ENCODE data around the gene INPP5D. TPM values are rescaled to one million over a fixed set of nuclear protein-coding genes. Genes with fewer than 3 reads are reported as not detected.

INPP5D gene
- total and polyA plus RNA-seq, 2 donors (not counting 3 experiments of a cell fraction or from before 2014, with no cell fraction given): 13.9 to 46.6 TPM

DNA sequence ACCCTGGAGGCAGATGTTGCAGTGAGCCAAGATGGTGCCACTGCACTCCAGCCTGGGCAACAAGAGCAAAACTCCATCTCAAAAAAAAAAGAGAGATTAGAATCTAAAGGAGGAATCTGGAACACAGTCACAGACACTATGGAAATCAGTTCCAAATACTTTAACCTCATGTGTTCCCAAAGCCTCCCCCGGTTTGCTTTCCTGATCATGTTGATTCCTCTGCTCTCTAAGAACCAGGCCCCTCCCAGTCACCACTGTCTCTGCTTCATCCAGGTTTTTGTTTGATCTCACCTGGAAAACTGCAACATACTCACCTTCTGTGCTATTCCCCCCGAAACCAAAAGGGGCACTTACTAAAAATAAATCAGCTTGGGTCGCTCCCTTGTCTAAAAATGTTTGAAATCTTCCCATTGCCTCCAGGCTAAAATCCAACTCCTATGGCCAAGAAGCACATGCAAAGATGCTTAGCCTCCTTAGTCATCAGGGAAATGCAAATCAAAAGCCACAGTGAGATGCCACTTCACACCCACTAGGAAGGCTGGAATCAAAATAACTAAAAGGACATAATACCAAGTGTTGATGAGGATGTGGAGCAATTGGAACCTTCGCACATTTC is 33.8 kb upstream of the INPP5D start:
- no peaks in the 10 kb centered on the region for H3K79me2 ChIP-seq (ENCODE audit: control insufficient read depth, insufficient read depth, low read length)
- BruUV-seq (replicated peaks): no TSS peak
- FAIRE-seq: no peak
- no peak overlapping the region for H3K4me3 ChIP-seq (replicated peaks in 1 of 3; ENCODE audit: insufficient read depth in 1 of 3, low read depth in 1 of 3, low read length in 3 of 3)
- no peak overlapping the region for H3K27ac ChIP-seq (ENCODE audit: insufficient read depth, low read depth, low read length)
- H3K4me1 ChIP-seq (ENCODE audit: control insufficient read depth, extremely low read depth, insufficient read depth, low read length): no peaks in the 10 kb centered on the region
- no peak for TF ChIP-seq FOS (IDR thresholded peaks at IDR 0.05; ENCODE audit: borderline replicate concordance, insufficient read depth, low read length)
- no peak for TF ChIP-seq EZH2 (IDR thresholded peaks at IDR 0.05; ENCODE audit: borderline replicate concordance, low read depth, low read length, severe bottlenecking)
- TF ChIP-seq POLR2A (IDR thresholded peaks at IDR 0.05; ENCODE audit: low read depth, low read length): no peak
- TF ChIP-seq POLR2AphosphoS5 (IDR thresholded peaks at IDR 0.05; ENCODE audit: insufficient read depth, low read depth, low read length): no peak
- TF ChIP-seq MYC (IDR thresholded peaks at IDR 0.05; ENCODE audit: low read depth, low read length): no peak
- no peak for TF ChIP-seq JUN (IDR thresholded peaks at IDR 0.05; ENCODE audit: borderline replicate concordance, insufficient read depth, insufficient read length, low read depth)
- no peak for TF ChIP-seq GATA2 (IDR thresholded peaks at IDR 0.05; ENCODE audit: insufficient read depth, insufficient read length, low read depth, low read length)
- TF ChIP-seq, protein P1, sequence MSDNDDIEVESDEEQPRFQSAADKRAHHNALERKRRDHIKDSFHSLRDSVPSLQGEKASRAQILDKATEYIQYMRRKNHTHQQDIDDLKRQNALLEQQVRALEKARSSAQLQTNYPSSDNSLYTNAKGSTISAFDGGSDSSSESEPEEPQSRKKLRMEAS (IDR thresholded peaks at IDR 0.05; ENCODE audit: insufficient read depth, insufficient read length): no peak
- TF ChIP-seq, protein P2, sequence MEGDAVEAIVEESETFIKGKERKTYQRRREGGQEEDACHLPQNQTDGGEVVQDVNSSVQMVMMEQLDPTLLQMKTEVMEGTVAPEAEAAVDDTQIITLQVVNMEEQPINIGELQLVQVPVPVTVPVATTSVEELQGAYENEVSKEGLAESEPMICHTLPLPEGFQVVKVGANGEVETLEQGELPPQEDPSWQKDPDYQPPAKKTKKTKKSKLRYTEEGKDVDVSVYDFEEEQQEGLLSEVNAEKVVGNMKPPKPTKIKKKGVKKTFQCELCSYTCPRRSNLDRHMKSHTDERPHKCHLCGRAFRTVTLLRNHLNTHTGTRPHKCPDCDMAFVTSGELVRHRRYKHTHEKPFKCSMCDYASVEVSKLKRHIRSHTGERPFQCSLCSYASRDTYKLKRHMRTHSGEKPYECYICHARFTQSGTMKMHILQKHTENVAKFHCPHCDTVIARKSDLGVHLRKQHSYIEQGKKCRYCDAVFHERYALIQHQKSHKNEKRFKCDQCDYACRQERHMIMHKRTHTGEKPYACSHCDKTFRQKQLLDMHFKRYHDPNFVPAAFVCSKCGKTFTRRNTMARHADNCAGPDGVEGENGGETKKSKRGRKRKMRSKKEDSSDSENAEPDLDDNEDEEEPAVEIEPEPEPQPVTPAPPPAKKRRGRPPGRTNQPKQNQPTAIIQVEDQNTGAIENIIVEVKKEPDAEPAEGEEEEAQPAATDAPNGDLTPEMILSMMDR (IDR thresholded peaks at IDR 0.05; ENCODE audit: extremely low read depth in 1 of 2, insufficient read depth in 1 of 2, low read depth in 1 of 2, low read length in 2 of 2): no peak
- ChIA-PET CTCF (no interaction called here), POLR2A (no interaction called here)
- intact Hi-C loops (cut with micrococcal nuclease) (loop anchor here (10.0 kb wide), 1 partner anchor 422 kb away; no protein-coding TSS in a partner anchor), dilution Hi-C loops (cut with MboI; ENCODE audit: extremely low pct_ligation_motif_present, low sequenced_read_pairs) (no loop called here)
- no peaks in the 10 kb centered on the region for H3K27me3 ChIP-seq (ENCODE audit: control insufficient read depth in 2 of 2, insufficient read depth in 2 of 2, low read length in 2 of 2)
- no peaks in the 10 kb centered on the region for H3K9me3 ChIP-seq (replicated peaks; ENCODE audit: control insufficient read depth, insufficient read depth, low read length)
- no peaks in the 10 kb centered on the region for H3K9me1 ChIP-seq (replicated peaks; ENCODE audit: control insufficient read depth, extremely low read depth, insufficient read depth, low read length)
- H3K4me2 ChIP-seq (ENCODE audit: insufficient read depth, low read length): no peak overlapping the region
- H3K36me3 ChIP-seq (ENCODE audit: control insufficient read depth in 2 of 2, extremely low read depth in 1 of 2, insufficient read depth in 2 of 2, low read length in 2 of 2): no peaks in the 10 kb centered on the region
- H2AFZ ChIP-seq (ENCODE audit: low read depth, low read length): no peak overlapping the region
- H4K20me1 ChIP-seq (replicated peaks; ENCODE audit: control insufficient read depth, extremely low read depth, insufficient read depth, low read length): no peaks in the 10 kb centered on the region
- DNase-seq (ENCODE audit: low read depth, low spot score): no peak
- H3K9ac ChIP-seq (replicated peaks; ENCODE audit: extremely low read depth, insufficient read depth, low read length): no peak overlapping the region

Data from endothelial cell of umbilical vein (primary cell).